Fibroblast of lung (primary cell): ENCODE measurements around the gene LMNTD2. TPM values are rescaled to one million over a fixed set of nuclear protein-coding genes. Genes with fewer than 3 reads are reported as not detected.

Experiments
- DNase-seq, 2 donors: peaks; one replicate each; pipeline versions ENCODE4 v3.0.0 to v3.0.0-alpha.2; 2010; ENCODE audit warnings: low read depth in 2 of 2
- H2AFZ ChIP-seq: 2 replicates; pipeline ENCODE4 v1.5.1; 2012; ENCODE audit warnings: low read length, control low read depth, inconsistent platforms
- H3K27ac ChIP-seq: 2 replicates; pipeline ENCODE4 v1.5.1; 2011; ENCODE audit warnings: low read length, control low read depth; ENCODE audit not compliant: insufficient read depth
- H3K27me3 ChIP-seq: 2 replicates; pipeline ENCODE4 v1.5.1; 2011; ENCODE audit warnings: mild to moderate bottlenecking, low read length; ENCODE audit not compliant: control insufficient read depth, insufficient read depth
- H3K36me3 ChIP-seq: 2 replicates; pipeline ENCODE4 v1.5.1; 2011; ENCODE audit warnings: low read length; ENCODE audit not compliant: control insufficient read depth, insufficient read depth
- H3K4me1 ChIP-seq: 2 replicates; pipeline ENCODE4 v1.5.1; 2011; ENCODE audit warnings: low read length; ENCODE audit not compliant: control insufficient read depth, insufficient read depth; ENCODE audit errors: extremely low read depth
- H3K4me2 ChIP-seq: 2 replicates; pipeline ENCODE4 v1.5.1; 2011; ENCODE audit warnings: low read length, control low read depth; ENCODE audit not compliant: insufficient read depth; ENCODE audit errors: extremely low read depth
- H3K4me3 ChIP-seq, 4 experiments: fragments of 200-600 bp in 1 of 4; sonication (generic) in 1 of 4; replicated peaks in 1 of 4; 2 replicates each; pipeline ENCODE4 v1.5.1; 2011 to 2016; ENCODE audit warnings: low read length in 4 of 4, low read depth in 3 of 4, mild to moderate bottlenecking in 3 of 4, control low read depth in 2 of 4, inconsistent platforms in 1 of 4, mixed read lengths in 1 of 4; ENCODE audit not compliant: insufficient read depth in 1 of 4; ENCODE audit errors: control extremely low read depth in 1 of 4
- H3K79me2 ChIP-seq: 2 replicates; pipeline ENCODE4 v1.5.1; 2012; ENCODE audit warnings: mild to moderate bottlenecking, low read length, inconsistent platforms; ENCODE audit not compliant: control insufficient read depth, insufficient read depth
- H3K9ac ChIP-seq: 2 replicates; pipeline ENCODE4 v1.5.1; 2011; ENCODE audit warnings: mild to moderate bottlenecking, low read length, control low read depth; ENCODE audit not compliant: insufficient read depth
- H3K9me3 ChIP-seq: 2 replicates; pipeline ENCODE4 v1.5.1; 2012; ENCODE audit warnings: low read depth, low read length; ENCODE audit not compliant: control insufficient read depth, insufficient read depth
- H4K20me1 ChIP-seq: 2 replicates; pipeline ENCODE4 v1.5.1; 2011; ENCODE audit warnings: low read length; ENCODE audit not compliant: control insufficient read depth, insufficient read depth; ENCODE audit errors: extremely low read depth
- CTCF ChIP-seq, 2 donors: IDR thresholded peaks in 1 of 2; conservative IDR thresholded peaks in 1 of 2; 1 replicate in 1 of 2; 2 replicates in 1 of 2; pipeline ENCODE4 v1.5.1; 2011 to 2012; ENCODE audit warnings: low read length in 2 of 2, control low read depth in 1 of 2, inconsistent platforms in 1 of 2, low read depth in 1 of 2, mild to moderate bottlenecking in 1 of 2
- EZH2 ChIP-seq: IDR thresholded peaks from 2 replicates; pipeline ENCODE4 v1.5.1; 2012; ENCODE audit warnings: low read length, control low read depth, mild to moderate bottlenecking; ENCODE audit errors: missing control alignments
- polyA plus RNA-seq, 2 donors: library from polyadenylated mRNA; depleted of rRNA in 1 of 2; stranded (reverse) in 1 of 2; unstranded in 1 of 2; fragments of >200 nt; gene quantifications; 2 replicates each; pipeline ENCODE4 v1.2.1, GENCODE V29; 2011 to 2012; ENCODE audit warnings: missing spikeins in 1 of 2
- total RNA-seq: library from RNA; depleted of rRNA; stranded (reverse); fragments of >200 nt; gene quantifications from 2 replicates; pipeline ENCODE4 v1.2.1, GENCODE V29; 2014

Gene LMNTD2
- total and polyA plus RNA-seq, 2 donors (not counting 1 experiment from before 2014, with no cell fraction given), result 0.08 to 0.17 TPM

GRCh38 chr11:545171-545570 is 15.4 kb downstream of the LMNTD2 start:
- H3K4me1 ChIP-seq, result no peaks in the 10 kb centered on the region
- H3K9me3 ChIP-seq, result no peaks in the 10 kb centered on the region
- no peaks in the 10 kb centered on the region for H3K27me3 ChIP-seq
- DNase-seq, result no peak
- H2AFZ ChIP-seq, result no peak overlapping the region
- H3K27ac ChIP-seq, result no peak overlapping the region
- H3K36me3 ChIP-seq, result no peaks in the 10 kb centered on the region
- H3K4me3 ChIP-seq, result no peak overlapping the region
- H3K4me2 ChIP-seq, result no peak overlapping the region
- TF ChIP-seq EZH2 (no peak), CTCF (conservative IDR thresholded peaks at IDR 0.05 in 1 of 2, IDR thresholded peaks at IDR 0.05 in 1 of 2; ENCODE audit: low read depth in 1 of 2, low read length in 2 of 2) (no peak)
- no peak overlapping the region for H3K9ac ChIP-seq
- no peaks in the 10 kb centered on the region for H3K79me2 ChIP-seq
- H4K20me1 ChIP-seq, result no peaks in the 10 kb centered on the region

- H3K4me1 ChIP-seq, result no peaks in the 10 kb centered on the region
- no peak overlapping the region for H3K27ac ChIP-seq
- H4K20me1 ChIP-seq, result no peaks in the 10 kb centered on the region
- no peak overlapping the region for H3K4me3 ChIP-seq
- H3K9ac ChIP-seq, result no peak overlapping the region
- TF ChIP-seq EZH2 (no peak), CTCF (conservative IDR thresholded peaks at IDR 0.05 in 1 of 2, IDR thresholded peaks at IDR 0.05 in 1 of 2; ENCODE audit: low read depth in 1 of 2, low read length in 2 of 2) (no peak)
- no peaks in the 10 kb centered on the region for H3K79me2 ChIP-seq
- H3K27me3 ChIP-seq, result no peaks in the 10 kb centered on the region
- H2AFZ ChIP-seq, result no peak overlapping the region
- H3K36me3 ChIP-seq, result no peaks in the 10 kb centered on the region
- DNase-seq, result no peak
- no peaks in the 10 kb centered on the region for H3K9me3 ChIP-seq
- H3K4me2 ChIP-seq, result no peak overlapping the region
These were observed 15.7 kb downstream of the LMNTD2 start for GRCh38 chr11:544817-545166.

- H2AFZ ChIP-seq, result no peak overlapping the region
- TF ChIP-seq EZH2, result no peak
- TF ChIP-seq CTCF (conservative IDR thresholded peaks at IDR 0.05 in 1 of 2, IDR thresholded peaks at IDR 0.05 in 1 of 2; ENCODE audit: low read depth in 1 of 2, low read length in 2 of 2), result no peak
- no peaks in the 10 kb centered on the region for H3K4me1 ChIP-seq
- no peak overlapping the region for H3K4me2 ChIP-seq
- H3K9ac ChIP-seq, result no peak overlapping the region
- no peak overlapping the region for H3K4me3 ChIP-seq
- DNase-seq, result no peak
- H3K79me2 ChIP-seq, result no peaks in the 10 kb centered on the region
- no peaks in the 10 kb centered on the region for H3K9me3 ChIP-seq
- H3K27me3 ChIP-seq, result no peaks in the 10 kb centered on the region
- H3K27ac ChIP-seq, result no peak overlapping the region
- H3K36me3 ChIP-seq, result no peaks in the 10 kb centered on the region
- H4K20me1 ChIP-seq, result no peaks in the 10 kb centered on the region
These were observed 19.1 kb downstream of the LMNTD2 start for GRCh38 chr11:541433-541885.
